Activated naive CD4-positive, alpha-beta T cell treated with anti-CD3 and anti-CD28 coated beads for 36 hours (primary cell): Measurements from ENCODE around the gene RHOT1. TPM values are rescaled to one million over a fixed set of nuclear protein-coding genes. Genes with fewer than 3 reads are reported as not detected.
"Not testable (repeated sequence)": the region's sequence is repeated elsewhere in the genome, so short reads cannot be mapped to it uniquely, and the experiment has no call there.

ENCODE experiments used
- CTCF ChIA-PET: fragments of 350-600 bp; sonication (Branson Sonifier 250); formaldehyde crosslinking; loops from one replicate; lab custom pipeline; 2021; ENCODE audit warnings: antibody characterized with exemption; lab: Charles Lee
- DNase-seq: peaks from one replicate; pipeline ENCODE4 v3.0.0-alpha.2; 2020
- H3K27ac Mint-ChIP-seq: one replicate; pipeline ENCODE4 v1.8.0; 2021; ENCODE audit warnings: mild to moderate bottlenecking, mixed read lengths
- H3K27me3 Mint-ChIP-seq: one replicate; pipeline ENCODE4 v1.8.0; 2021; ENCODE audit warnings: low read depth, mixed read lengths
- H3K36me3 Mint-ChIP-seq: one replicate; pipeline ENCODE4 v1.8.0; 2021; ENCODE audit warnings: low read depth, mixed read lengths
- H3K4me1 Mint-ChIP-seq: one replicate; pipeline ENCODE4 v1.8.0; 2021; ENCODE audit warnings: low read depth, mixed read lengths
- H3K4me3 Mint-ChIP-seq: one replicate; pipeline ENCODE4 v1.8.0; 2021; ENCODE audit warnings: mild to moderate bottlenecking, moderate library complexity, mixed read lengths
- H3K9me3 Mint-ChIP-seq: one replicate; pipeline ENCODE4 v1.8.0; 2021; ENCODE audit warnings: mixed read lengths
- intact Hi-C: fragments of 100-400 bp; cut with micrococcal nuclease; formaldehyde crosslinking; loops from one replicate; pipeline ENCODE4 v1.15.1; 2023
- total RNA-seq, 2 experiments: library from RNA; stranded (reverse); gene quantifications; one replicate each; pipeline ENCODE4 v1.2.3, GENCODE V29; 2021

RHOT1 gene
- 10 to 100 TPM; 23.0 to 23.7 TPM for total RNA-seq

GRCh38 chr17:32142038-32142856 is at the start of gene RHOT1:
Gene RHOT1, plus strand, starts transcription at chr17:32142502. Its CDS starts 191 bp downstream, at chr17:32142693.
- Mint-ChIP-seq H3K4me1 (peaks cover 25% of the 10 kb centered on the region), H3K27ac (peak within 1 kb of the TSS; percentile 70), H3K36me3 (peaks cover 4% of the 10 kb centered on the region), H3K27me3 (no peaks in the 10 kb centered on the region), H3K4me3 (peak within 1 kb of the TSS; percentile 91), H3K9me3 (no peaks in the 10 kb centered on the region)
- peak; percentile 67 for DNase-seq
- intact Hi-C loops = loop anchor here (10.0 kb wide), 1 partner anchor 203 kb away; the partner anchor contains the start of gene C17orf75
- CTCF ChIA-PET = interaction anchor here (0.6 to 9.0 kb wide), 10 partner anchors 9 to 134 kb away, joined by 3 to 72 read pairs (median 3); partner anchors contain the start of gene LRRC37B

- peaks cover 17% of the 10 kb centered on the region for H3K4me1 Mint-ChIP-seq
- H3K27ac Mint-ChIP-seq = no peak overlapping the region
- DNase-seq = no peak
- no peak overlapping the region for H3K4me3 Mint-ChIP-seq
- no peaks in the 10 kb centered on the region for H3K27me3 Mint-ChIP-seq
- no peaks in the 10 kb centered on the region for H3K36me3 Mint-ChIP-seq
- intact Hi-C loops = no loop called here
- CTCF ChIA-PET = interaction anchor here (0.7 kb wide), 1 partner anchor 39 kb away, joined by 3 read pairs; no protein-coding TSS in a partner anchor
- H3K9me3 Mint-ChIP-seq = no peaks in the 10 kb centered on the region
Measured at GRCh38 chr17:32099686-32100085, 42.6 kb upstream of the RHOT1 start.

- CTCF ChIA-PET, H3K36me3 Mint-ChIP-seq, H3K9me3 Mint-ChIP-seq, DNase-seq, intact Hi-C loops, H3K27ac Mint-ChIP-seq, H3K27me3 Mint-ChIP-seq, H3K4me3 Mint-ChIP-seq: not testable (repeated sequence)
- peaks cover 21% of the 10 kb centered on the region for H3K4me1 Mint-ChIP-seq
Measured at GRCh38 chr17:32100323-32100722, 42.0 kb upstream of the RHOT1 start.

GRCh38 chr17:32100971-32101631 is 41.2 kb upstream of the RHOT1 start:
- Mint-ChIP-seq H3K27me3 (no peaks in the 10 kb centered on the region), H3K36me3 (no peaks in the 10 kb centered on the region), H3K9me3 (no peaks in the 10 kb centered on the region), H3K4me3 (no peak overlapping the region), H3K4me1 (peaks cover 26% of the 10 kb centered on the region), H3K27ac (no peak overlapping the region)
- CTCF ChIA-PET = interaction anchor here (0.6 kb wide), 1 partner anchor 320 kb away, joined by 4 read pairs; no protein-coding TSS in a partner anchor
- intact Hi-C loops = no loop called here
- no peak for DNase-seq

- no peaks in the 10 kb centered on the region for H3K27me3 Mint-ChIP-seq
- intact Hi-C loops = no loop called here
Measured at GRCh38 chr17:32102172-32102571, 40.1 kb upstream of the RHOT1 start.

DNA sequence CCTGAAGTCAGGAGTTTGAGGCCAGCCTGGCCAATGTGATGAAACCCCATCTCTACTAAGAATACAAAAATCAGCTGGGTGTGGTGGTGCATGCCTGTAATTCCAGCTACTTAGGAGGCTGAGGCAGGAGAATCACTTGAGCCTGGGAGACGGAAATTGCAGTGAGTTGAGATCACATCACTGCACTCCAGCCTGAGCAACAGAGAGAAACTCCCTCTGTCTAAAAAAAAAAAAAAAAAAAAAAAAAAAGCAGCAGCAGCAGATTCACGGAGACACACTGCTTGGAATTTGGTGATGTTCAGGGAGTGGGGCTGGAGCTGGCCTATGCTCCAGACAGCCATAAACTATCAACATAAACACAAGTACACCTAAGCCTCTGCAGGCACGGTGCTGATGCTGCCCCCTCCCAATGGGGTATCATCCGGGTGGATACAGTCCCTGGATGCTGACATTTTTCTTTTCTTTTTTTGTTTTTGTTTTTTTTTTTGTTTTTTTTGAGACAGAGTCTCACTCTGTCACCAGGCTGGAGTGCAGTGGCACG is 39.6 kb upstream of the RHOT1 start:
- no peak overlapping the region for H3K27ac Mint-ChIP-seq
- peaks cover 38% of the 10 kb centered on the region for H3K4me1 Mint-ChIP-seq
- no peaks in the 10 kb centered on the region for H3K27me3 Mint-ChIP-seq
- no peaks in the 10 kb centered on the region for H3K9me3 Mint-ChIP-seq
- intact Hi-C loops = no loop called here
- no peak overlapping the region for H3K4me3 Mint-ChIP-seq
- DNase-seq = no peak
- CTCF ChIA-PET = interaction anchor here (1.1 to 2.9 kb wide), 2 partner anchors 34 to 36 kb away, joined by 3 to 10 read pairs; no protein-coding TSS in a partner anchor
- no peaks in the 10 kb centered on the region for H3K36me3 Mint-ChIP-seq

More at GRCh38 chr17:32102172-32102571, 40.1 kb upstream of the RHOT1 start:
- CTCF ChIA-PET = no interaction called here
- peaks cover 32% of the 10 kb centered on the region for H3K4me1 Mint-ChIP-seq
- no peak overlapping the region for H3K4me3 Mint-ChIP-seq
- H3K9me3 Mint-ChIP-seq = no peaks in the 10 kb centered on the region
- H3K27ac Mint-ChIP-seq = no peak overlapping the region
- no peak for DNase-seq
- no peaks in the 10 kb centered on the region for H3K36me3 Mint-ChIP-seq

DNA sequence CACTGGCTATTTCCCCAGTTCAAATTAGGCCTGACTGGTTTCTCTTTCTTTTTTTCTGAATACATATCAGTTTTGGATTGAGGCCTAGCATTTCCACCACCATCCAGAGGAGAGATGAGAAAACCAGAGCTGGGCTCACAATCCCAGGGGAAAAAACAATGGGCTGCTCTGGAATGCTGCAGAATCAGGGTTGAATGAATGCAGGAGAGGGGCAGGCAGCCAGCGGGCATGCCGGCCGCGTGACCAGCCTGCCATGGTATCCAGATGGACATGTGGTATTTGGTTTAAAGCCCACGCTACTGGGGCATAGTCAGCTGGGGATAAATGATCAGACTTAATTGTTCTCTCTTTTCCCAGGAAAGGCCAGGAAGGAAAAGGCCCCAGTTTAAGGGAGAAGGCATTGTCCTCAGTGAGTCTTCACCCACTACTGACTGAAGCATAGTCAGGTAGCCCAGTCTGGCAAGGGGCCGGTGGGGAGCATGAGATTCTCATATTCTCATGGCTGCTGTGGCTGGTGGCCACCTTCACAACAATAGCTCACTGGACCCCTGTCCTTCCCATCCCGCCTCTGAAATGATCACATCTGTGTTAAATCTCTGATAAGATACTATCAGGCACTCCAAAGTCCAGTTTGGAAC is 38.7 kb upstream of the RHOT1 start:
- DNase-seq = no peak
- Mint-ChIP-seq H3K27ac (peak overlapping the region; percentile 70), H3K4me3 (no peak overlapping the region), H3K36me3 (no peaks in the 10 kb centered on the region), H3K27me3 (no peaks in the 10 kb centered on the region), H3K4me1 (peaks cover 41% of the 10 kb centered on the region), H3K9me3 (no peaks in the 10 kb centered on the region)
- intact Hi-C loops = no loop called here
- CTCF ChIA-PET = interaction anchor here (0.7 to 2.9 kb wide), 6 partner anchors 10 to 141 kb away, joined by 3 to 10 read pairs (median 3); partner anchors contain the start of genes LRRC37B and RHOT1

- H3K27me3 Mint-ChIP-seq = no peaks in the 10 kb centered on the region
- peak overlapping the region; percentile 70 for H3K27ac Mint-ChIP-seq
- intact Hi-C loops = no loop called here
- no peaks in the 10 kb centered on the region for H3K9me3 Mint-ChIP-seq
- H3K36me3 Mint-ChIP-seq = no peaks in the 10 kb centered on the region
- H3K4me3 Mint-ChIP-seq = no peak overlapping the region
- peaks cover 41% of the 10 kb centered on the region for H3K4me1 Mint-ChIP-seq
- CTCF ChIA-PET = interaction anchor here (0.7 to 2.9 kb wide), 5 partner anchors 9 to 142 kb away, joined by 3 to 10 read pairs (median 3); partner anchors contain the start of genes LRRC37B and RHOT1
- no peak for DNase-seq
Measured at GRCh38 chr17:32104158-32104557, 38.1 kb upstream of the RHOT1 start.

GRCh38 chr17:32106471-32106981 is 35.8 kb upstream of the RHOT1 start:
- H3K27me3 Mint-ChIP-seq, H3K9me3 Mint-ChIP-seq, H3K36me3 Mint-ChIP-seq: not testable (repeated sequence)
- H3K4me3 Mint-ChIP-seq = peak overlapping the region; percentile 50
- DNase-seq = peak; percentile 35
- H3K4me1 Mint-ChIP-seq = peaks cover 41% of the 10 kb centered on the region
- intact Hi-C loops = loop anchor here (5.0 kb wide), 1 partner anchor 784 kb away; the partner anchor contains the start of gene EVI2A
- H3K27ac Mint-ChIP-seq = peak overlapping the region; percentile 81
- CTCF ChIA-PET = interaction anchor here (1.3 kb wide), 1 partner anchor 30 kb away, joined by 4 read pairs; no protein-coding TSS in a partner anchor

DNA sequence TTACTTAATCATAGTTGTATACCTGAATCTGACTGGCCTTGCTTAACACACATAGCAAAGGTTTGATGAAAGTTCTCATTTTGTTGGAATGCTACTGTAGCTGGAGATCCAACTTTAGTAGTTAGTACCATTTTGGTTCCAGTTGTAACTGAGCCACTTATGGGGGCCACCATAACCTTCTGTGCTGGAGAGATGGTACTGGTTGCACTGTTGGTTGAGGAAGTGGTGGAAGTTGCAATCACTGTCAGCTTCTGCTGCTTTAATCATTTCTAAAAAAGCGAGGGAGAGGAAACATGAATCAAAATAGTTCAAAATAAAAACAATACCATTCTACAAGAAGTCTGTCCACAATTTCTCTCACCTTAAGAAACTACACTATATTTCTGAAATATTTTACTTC is 35.1 kb upstream of the RHOT1 start:
- not testable (repeated sequence) for H3K9me3 Mint-ChIP-seq, H3K27me3 Mint-ChIP-seq, H3K36me3 Mint-ChIP-seq, DNase-seq
- CTCF ChIA-PET = interaction anchor here (0.8 to 2.0 kb wide), 3 partner anchors 29 to 100 kb away, joined by 3 to 7 read pairs (median 4); partner anchors contain the start of genes LRRC37B and RHOT1
- Mint-ChIP-seq H3K4me3 (peak overlapping the region; percentile 50), H3K4me1 (peaks cover 41% of the 10 kb centered on the region), H3K27ac (peak overlapping the region; percentile 81)
- intact Hi-C loops = loop anchor here (1.0 to 5.0 kb wide), 2 partner anchors 20 to 785 kb away; partner anchors contain the start of gene EVI2A

GRCh38 chr17:32110596-32110995 is 31.7 kb upstream of the RHOT1 start:
- Mint-ChIP-seq H3K9me3 (no peaks in the 10 kb centered on the region), H3K4me3 (no peak overlapping the region), H3K4me1 (peaks cover 22% of the 10 kb centered on the region), H3K36me3 (no peaks in the 10 kb centered on the region), H3K27ac (no peak overlapping the region), H3K27me3 (no peaks in the 10 kb centered on the region)
- CTCF ChIA-PET = interaction anchor here (0.6 to 1.3 kb wide), 5 partner anchors 17 to 203 kb away, joined by 3 to 5 read pairs (median 4); no protein-coding TSS in a partner anchor
- intact Hi-C loops = no loop called here
- no peak for DNase-seq
